GM15510 (cell line): Measurements from ENCODE around the gene PTH2R.

ENCODE experiments used
- POLR2A ChIP-seq: IDR thresholded peaks from 3 replicates; pipeline ENCODE4 v1.6.1; 2011; ENCODE audit warnings: borderline replicate concordance; ENCODE audit not compliant: insufficient read length; ENCODE audit errors: extremely low read depth

The PTH2R gene

DNA sequence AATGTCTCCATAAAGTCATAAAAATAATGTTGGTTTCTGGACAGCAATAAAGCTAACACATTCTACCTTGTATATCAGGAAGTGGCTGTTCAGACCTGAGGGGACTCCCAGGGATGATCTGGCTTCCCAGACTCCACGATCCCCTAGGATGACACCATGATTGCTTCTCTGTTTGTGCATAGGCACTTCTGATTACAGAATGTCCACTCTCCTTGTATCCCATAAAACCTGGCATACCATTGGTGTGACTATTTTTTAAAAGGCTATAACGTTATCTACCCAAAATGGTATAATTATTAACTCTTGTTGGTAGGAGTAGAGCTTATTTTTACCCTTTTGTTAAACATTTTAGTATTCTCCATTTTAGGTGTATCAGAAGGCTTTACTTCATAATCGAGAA lies 57.1 kb downstream of the PTH2R start:
- no peak for TF ChIP-seq POLR2A

DNA sequence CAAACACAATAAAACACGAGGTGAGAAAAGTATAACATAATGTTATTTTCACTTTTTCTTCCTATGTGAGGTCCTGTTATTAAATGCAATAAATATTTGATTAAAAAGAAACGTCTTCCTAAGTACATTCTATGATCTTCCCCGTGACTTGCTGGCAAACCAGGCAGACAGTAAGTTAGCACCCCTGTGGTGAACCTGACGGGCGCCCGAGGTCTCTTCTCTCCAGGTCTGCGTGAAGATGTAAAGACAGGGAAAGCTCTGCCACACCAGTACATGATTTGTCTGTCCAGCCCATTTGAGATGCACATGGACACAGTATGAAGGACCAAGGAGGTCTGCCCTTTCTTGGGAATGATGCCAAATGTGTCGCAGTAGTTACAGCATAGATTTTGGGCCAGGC lies 57.6 kb downstream of the PTH2R start:
- no peak for TF ChIP-seq POLR2A

DNA sequence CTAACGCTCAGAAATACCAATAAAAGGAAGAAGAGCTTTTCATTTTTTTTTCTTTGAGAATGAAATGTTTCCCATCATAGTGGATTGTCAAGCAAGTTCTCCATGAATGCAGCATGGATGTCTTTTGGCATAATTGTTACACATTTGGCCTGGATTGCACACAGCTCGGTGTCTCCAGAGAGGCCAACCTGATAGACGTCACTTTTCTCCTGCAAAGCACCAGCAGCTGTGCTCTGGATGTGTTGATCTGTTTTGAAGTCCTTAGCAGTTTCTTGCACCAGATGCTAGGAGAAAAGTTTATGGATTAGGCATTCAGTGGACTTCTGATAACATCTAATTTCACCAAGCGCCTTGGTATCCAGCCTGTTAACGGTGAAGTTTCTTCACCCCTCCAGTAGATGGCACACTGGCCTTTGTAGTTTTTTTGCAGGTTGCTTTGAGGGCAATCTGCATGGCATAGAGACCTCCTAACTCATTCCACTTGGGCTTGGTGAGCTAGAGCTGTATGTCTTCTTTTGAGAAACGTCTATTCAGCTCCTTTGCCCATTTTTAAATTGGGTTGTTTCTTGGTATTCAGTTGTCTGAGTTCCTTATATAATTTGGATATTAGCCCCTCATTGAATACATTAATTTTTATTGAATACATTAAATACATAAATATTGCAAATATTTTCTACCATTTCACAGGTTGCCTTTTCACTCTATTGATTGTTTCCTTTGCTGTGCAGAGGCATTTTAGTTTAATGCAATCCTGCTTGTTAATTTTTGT lies 59.7 kb downstream of the PTH2R start:
- no peak for TF ChIP-seq POLR2A

GRCh38 chr2:208466920-208467298 lies 60.3 kb downstream of the PTH2R start:
- TF ChIP-seq POLR2A, result no peak

DNA sequence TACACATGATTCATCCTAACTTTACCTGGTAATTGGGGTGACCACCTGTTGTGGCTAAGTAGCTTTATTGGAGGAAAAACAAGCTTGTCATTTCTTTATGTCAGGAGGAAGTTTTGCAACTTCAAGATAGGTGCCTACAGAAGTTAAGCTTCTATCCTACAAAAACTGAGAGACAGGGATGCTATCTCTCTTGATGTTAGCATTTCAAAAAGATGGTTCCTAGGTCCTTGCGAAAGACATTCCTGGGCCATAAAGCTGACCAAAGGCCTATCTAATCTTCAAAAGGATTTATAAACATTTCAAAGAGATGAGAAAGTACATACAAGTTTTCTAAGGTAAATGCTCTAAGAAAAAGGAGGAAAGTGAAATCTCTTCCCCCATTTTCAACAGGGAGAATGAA lies 61.0 kb downstream of the PTH2R start:
- no peak for TF ChIP-seq POLR2A

- TF ChIP-seq POLR2A, result no peak
These were observed 71.1 kb downstream of the PTH2R start for GRCh38 chr2:208477741-208478140.

- TF ChIP-seq POLR2A, result no peak
These were observed 72.8 kb downstream of the PTH2R start for GRCh38 chr2:208479342-208479741.

DNA sequence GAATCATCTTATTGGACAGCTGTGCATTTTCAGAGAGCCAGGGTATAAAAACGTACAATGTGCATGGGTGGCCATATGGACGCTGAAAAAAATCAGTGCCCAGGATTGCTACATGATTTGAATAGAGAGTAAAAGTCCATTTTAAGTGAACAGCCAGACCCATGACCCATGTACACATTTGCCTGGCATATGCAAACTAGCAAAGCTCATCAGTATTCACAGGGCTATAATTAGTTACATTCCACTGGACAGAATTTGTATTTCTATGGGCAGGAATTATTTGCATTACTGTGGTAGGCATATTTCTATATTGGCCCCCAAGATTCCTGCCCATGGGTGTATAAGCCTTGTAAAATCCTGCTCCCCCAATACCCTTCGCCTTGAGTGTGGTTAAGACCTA lies 78.8 kb downstream of the PTH2R start:
- TF ChIP-seq POLR2A, result no peak

DNA sequence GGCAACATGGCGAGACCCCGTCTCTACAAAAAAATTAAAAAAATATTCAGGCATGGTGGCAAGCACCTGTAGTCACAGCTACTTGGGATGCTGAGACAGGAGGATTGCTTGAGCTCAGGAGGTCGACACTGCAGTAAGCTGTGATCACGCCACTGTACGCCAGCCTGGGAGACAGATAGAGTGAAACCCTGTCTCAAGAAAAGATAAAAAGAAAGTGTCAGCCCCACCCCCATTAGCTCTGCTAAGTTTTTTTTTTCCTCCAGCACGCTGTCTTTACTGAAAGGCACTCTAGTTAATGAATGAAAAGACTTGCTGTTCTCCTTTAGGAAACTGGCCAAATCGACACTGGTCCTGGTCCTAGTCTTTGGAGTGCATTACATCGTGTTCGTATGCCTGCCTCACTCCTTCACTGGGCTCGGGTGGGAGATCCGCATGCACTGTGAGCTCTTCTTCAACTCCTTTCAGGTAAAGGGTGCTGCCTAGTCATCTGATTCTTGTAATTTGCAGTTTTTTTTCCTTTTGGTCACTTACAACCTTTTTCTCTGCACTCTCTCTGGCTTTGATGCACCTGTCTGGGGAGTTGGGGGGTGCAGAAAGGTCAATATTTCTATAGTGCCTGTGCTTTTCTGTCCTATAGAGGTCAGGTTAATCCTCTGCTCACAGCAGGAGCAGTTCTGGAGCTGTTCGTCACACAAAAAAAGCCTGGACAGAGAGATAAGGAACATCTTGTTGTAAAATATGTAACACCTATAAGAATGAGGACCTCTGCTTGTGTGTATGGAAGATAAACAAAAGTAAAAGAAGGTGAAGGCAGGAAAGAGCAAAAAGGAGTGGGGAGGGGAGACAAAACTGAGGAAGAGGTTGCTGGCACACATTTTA lies 82.3 kb downstream of the PTH2R start:
- no peak for TF ChIP-seq POLR2A

- TF ChIP-seq POLR2A, result no peak
These were observed 83.1 kb downstream of the PTH2R start for GRCh38 chr2:208489687-208490086.

DNA sequence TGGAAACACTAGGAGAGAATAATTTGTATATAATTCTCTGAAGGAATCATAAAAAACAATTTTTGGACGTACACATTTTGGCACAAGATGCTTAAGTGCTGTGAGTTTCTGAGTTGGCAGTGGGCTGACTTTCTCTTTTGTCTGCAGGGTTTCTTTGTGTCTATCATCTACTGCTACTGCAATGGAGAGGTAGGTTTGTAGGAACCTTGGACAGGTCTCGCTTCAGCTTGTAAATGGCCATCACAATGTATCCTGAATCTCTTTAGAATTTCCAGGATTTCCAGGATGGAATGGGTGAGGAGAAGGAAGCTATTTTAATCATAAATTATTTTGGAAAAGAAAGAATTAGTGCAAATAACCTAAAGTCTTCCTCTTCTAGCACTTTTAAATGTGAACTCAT lies 83.9 kb downstream of the PTH2R start:
- no peak for TF ChIP-seq POLR2A

DNA sequence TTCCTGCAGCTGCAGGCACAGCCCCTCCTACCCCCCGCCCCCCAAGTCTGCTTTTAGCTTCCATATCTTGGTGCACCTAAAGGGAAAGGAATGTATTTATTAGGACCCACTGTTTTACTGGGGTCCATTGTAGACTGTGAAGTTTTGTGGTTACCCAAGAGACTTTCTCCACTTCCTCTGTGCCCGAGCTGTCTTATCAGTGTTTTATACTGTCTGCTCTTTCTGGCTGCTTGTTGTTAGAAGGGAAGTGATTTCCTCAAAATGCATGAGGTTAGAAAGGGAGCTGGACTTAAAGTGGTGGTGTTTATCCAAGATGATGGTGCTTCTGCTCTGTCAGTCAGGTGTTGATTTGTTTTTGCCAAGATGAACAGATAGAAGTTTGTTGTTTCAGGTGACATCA lies 85.0 kb downstream of the PTH2R start:
- no peak for TF ChIP-seq POLR2A

DNA sequence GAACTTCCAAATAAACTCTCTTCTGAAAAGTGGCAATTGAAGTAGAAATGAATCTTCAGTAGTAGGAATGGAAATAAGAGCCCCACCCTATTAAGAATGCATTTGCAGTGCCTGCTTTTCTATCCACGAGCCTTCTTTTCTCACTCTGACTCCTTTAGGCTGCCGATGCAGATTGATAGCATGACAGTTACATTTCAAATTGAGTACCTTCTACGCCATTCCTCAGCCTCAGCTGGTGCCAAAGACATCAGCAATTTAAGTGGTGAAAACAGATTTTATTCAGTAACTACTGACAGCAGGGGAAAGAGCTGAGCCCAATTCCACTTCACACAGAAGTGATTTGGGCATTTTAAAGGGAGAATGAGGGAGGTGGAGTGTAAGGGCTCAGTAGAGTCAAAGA lies 85.5 kb downstream of the PTH2R start:
- no peak for TF ChIP-seq POLR2A

DNA sequence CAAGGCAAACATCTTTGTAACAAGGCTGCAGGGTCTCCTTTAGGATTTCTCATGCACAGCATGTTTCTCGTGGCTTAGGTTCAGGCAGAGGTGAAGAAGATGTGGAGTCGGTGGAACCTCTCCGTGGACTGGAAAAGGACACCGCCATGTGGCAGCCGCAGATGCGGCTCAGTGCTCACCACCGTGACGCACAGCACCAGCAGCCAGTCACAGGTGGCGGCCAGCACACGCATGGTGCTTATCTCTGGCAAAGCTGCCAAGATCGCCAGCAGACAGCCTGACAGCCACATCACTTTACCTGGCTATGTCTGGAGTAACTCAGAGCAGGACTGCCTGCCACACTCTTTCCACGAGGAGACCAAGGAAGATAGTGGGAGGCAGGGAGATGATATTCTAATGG lies 86.6 kb downstream of the PTH2R start:
- no peak for TF ChIP-seq POLR2A

DNA sequence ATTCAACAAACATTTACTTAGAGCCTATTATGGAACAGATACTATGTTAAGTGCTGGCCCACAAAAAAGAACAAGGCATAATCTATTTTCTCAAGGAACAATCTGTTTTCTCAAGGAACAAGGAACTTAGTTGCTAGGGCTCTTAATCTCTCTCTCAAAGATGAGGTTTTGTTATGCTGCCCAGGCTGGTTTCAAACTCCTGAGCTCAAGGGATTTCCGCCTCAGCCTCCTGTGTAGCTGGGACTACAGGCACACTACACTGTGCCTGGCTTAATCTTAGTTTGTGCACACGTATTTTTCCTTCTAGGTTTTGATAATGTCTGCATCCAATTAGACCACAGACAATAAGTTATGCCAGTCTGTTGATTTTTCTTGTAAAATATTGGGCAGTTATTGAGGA lies 89.5 kb downstream of the PTH2R start:
- TF ChIP-seq POLR2A, result no peak

- TF ChIP-seq POLR2A, result no peak
These were observed 94.6 kb downstream of the PTH2R start for GRCh38 chr2:208501206-208501605.
